Mesothelial cell of epicardium (in vitro differentiated cells): Measurements from ENCODE around the gene WLS. TPM values are rescaled to one million over a fixed set of nuclear protein-coding genes. Genes with fewer than 3 reads are reported as not detected.

ENCODE experiments used
- DNase-seq, 2 experiments: peaks; one replicate each; pipeline ENCODE4 v3.0.0; 2021; ENCODE audit warnings: low spot score in 2 of 2; ENCODE audit not compliant: unreplicated experiment in 2 of 2
- H3K27ac Mint-ChIP-seq: 2 replicates; pipeline ENCODE4 v1.8.0; 2021; ENCODE audit warnings: mixed read lengths
- H3K27me3 Mint-ChIP-seq: 2 replicates; pipeline ENCODE4 v1.8.0; 2021; ENCODE audit warnings: low read depth, mixed read lengths
- H3K36me3 Mint-ChIP-seq: 2 replicates; pipeline ENCODE4 v1.8.0; 2021; ENCODE audit warnings: mixed read lengths
- H3K4me1 Mint-ChIP-seq: 2 replicates; pipeline ENCODE4 v1.8.0; 2021; ENCODE audit warnings: mixed read lengths
- H3K4me3 Mint-ChIP-seq: 2 replicates; pipeline ENCODE4 v1.8.0; 2021; ENCODE audit warnings: mild to moderate bottlenecking, moderate library complexity, mixed read lengths
- H3K9me3 Mint-ChIP-seq: 2 replicates; pipeline ENCODE4 v1.8.0; 2021; ENCODE audit warnings: mixed read lengths
- total RNA-seq: library from RNA; stranded (reverse); gene quantifications from 3 replicates; pipeline ENCODE4 v1.2.1, GENCODE V29; 2021
- TF ChIP-seq, protein P1 (sequence below): fragments of 200-600 bp; sonication (generic); IDR thresholded peaks from one replicate; pipeline ENCODE4 v1.5.0; 2021; ENCODE audit warnings: antibody characterized with exemption; ENCODE audit not compliant: unreplicated experiment

WLS gene
- total RNA-seq, 1 donor from 2014 or later = 225 TPM

DNA sequence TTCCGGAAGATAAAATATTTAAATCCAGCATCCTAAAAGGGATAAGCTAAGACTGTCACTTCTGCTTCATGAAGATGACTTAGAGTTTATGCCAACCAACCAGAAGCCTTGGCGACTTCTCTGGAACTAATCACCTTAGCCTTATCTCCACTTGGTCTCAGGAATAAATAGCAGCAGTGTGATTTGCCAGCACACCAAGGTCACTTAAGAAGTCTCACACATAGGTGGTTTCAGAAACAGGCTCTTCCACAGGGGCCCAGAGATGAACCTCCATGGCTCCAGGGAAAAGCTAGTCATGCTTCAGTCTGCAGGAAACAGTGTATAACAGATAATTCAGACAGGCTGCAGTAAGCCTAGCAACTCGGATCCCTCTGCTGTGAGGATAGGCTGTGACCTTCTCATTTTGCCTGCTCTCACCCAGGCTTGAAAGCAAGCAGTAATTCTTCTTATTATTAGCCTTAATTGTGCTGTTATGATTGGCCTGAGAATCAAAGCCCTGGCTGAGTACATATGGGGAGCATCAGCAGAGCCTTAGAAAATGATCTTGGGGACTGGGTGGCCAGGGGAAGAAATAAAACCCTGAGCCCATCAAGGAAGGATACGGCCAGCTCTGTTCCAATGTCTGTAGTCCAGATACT is 84.7 kb downstream of the WLS start:
- peak overlapping the region; percentile 59 for H3K27ac Mint-ChIP-seq
- peaks cover 36% of the 10 kb centered on the region for H3K36me3 Mint-ChIP-seq
- H3K4me1 Mint-ChIP-seq = peaks cover 16% of the 10 kb centered on the region
- no peak for DNase-seq
- no peaks in the 10 kb centered on the region for H3K27me3 Mint-ChIP-seq
- TF ChIP-seq, protein P1, sequence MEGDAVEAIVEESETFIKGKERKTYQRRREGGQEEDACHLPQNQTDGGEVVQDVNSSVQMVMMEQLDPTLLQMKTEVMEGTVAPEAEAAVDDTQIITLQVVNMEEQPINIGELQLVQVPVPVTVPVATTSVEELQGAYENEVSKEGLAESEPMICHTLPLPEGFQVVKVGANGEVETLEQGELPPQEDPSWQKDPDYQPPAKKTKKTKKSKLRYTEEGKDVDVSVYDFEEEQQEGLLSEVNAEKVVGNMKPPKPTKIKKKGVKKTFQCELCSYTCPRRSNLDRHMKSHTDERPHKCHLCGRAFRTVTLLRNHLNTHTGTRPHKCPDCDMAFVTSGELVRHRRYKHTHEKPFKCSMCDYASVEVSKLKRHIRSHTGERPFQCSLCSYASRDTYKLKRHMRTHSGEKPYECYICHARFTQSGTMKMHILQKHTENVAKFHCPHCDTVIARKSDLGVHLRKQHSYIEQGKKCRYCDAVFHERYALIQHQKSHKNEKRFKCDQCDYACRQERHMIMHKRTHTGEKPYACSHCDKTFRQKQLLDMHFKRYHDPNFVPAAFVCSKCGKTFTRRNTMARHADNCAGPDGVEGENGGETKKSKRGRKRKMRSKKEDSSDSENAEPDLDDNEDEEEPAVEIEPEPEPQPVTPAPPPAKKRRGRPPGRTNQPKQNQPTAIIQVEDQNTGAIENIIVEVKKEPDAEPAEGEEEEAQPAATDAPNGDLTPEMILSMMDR = no peak
- H3K4me3 Mint-ChIP-seq = no peak overlapping the region
- no peaks in the 10 kb centered on the region for H3K9me3 Mint-ChIP-seq

DNA sequence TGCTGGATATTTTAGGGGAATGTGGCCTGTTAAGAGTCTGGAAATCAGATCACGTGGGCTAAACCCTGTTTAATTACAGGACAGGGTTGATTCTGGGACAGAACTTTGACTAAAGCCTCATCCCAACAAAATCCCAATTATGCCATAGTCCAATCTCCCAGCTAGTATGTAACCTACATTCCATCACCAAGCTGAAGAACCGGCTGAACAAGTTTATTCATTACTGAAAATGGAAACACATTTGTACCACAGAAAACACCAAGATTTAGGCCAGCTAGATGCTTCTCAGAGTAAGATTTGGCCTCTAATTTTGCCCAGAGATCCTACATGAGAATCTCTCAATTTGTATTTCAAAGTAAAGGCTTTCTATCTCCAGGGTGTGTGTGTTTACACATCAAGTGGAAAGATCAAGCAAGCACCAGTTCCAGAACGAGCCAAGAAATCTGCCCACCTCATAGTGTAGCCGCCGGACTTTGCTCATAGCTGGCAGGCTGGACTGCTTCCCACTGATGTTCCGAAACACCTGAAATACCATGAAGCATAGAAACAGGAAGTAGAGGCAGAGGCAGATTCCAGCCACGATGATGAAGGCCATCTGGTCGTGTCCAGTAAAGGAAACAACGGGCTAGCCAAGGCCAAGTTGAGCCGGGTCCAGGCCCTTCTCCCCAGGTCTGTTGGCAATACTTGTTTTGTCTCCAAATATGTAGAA is 86.8 kb downstream of the WLS start:
- no peak for DNase-seq
- Mint-ChIP-seq H3K4me3 (no peak overlapping the region), H3K9me3 (no peaks in the 10 kb centered on the region), H3K36me3 (peaks cover 36% of the 10 kb centered on the region), H3K4me1 (peaks cover 35% of the 10 kb centered on the region), H3K27me3 (no peaks in the 10 kb centered on the region), H3K27ac (peak overlapping the region; percentile 92)
- TF ChIP-seq, protein P1 = no peak

DNA sequence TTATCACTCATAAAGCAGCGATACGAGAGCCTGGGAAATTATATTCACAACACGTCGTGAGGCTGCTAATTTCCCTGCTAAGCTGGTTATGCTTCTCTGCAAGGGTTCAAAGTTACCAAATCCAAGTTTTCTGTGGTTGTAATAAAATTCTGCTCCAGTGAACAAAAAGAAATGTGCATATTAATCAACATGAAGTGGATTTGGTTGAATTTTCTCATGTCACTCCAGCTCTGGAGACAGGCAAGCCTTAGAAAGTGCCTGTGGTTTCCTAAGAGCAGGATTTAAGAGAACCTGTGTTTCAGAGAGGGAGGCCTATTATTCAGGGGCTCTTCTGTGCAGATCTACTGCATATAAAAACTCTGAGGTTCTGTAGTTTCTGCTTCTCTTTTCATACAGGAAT is 87.5 kb downstream of the WLS start:
- TF ChIP-seq, protein P1 = no peak
- no peaks in the 10 kb centered on the region for H3K9me3 Mint-ChIP-seq
- peak overlapping the region; percentile 92 for H3K27ac Mint-ChIP-seq
- no peaks in the 10 kb centered on the region for H3K27me3 Mint-ChIP-seq
- no peak for DNase-seq
- H3K36me3 Mint-ChIP-seq = peaks cover 36% of the 10 kb centered on the region
- H3K4me1 Mint-ChIP-seq = peaks cover 38% of the 10 kb centered on the region
- H3K4me3 Mint-ChIP-seq = no peak overlapping the region

DNA sequence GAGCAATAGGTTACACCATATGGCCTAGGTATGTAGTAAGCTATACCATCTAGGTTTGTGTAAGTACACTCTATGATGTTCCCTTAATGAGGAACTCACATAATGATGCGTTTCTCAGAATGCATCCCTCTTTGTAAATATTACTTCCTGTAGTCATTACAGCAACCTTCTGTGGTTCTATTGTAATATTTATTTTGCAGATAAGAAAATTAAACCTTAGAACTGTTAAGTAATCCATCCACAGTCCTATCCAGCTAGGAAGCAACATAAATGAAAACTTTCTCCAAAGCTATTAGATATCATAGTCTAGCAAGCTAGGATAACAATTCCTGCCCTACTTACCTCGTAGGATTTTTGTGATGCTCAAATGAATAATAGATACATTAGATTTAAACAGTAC is 88.7 kb downstream of the WLS start:
- H3K4me1 Mint-ChIP-seq = peaks cover 38% of the 10 kb centered on the region
- peaks cover 33% of the 10 kb centered on the region for H3K36me3 Mint-ChIP-seq
- no peak for DNase-seq
- H3K27ac Mint-ChIP-seq = no peak overlapping the region
- H3K9me3 Mint-ChIP-seq = no peaks in the 10 kb centered on the region
- TF ChIP-seq, protein P1 = no peak
- H3K27me3 Mint-ChIP-seq = no peaks in the 10 kb centered on the region
- H3K4me3 Mint-ChIP-seq = no peak overlapping the region

DNA sequence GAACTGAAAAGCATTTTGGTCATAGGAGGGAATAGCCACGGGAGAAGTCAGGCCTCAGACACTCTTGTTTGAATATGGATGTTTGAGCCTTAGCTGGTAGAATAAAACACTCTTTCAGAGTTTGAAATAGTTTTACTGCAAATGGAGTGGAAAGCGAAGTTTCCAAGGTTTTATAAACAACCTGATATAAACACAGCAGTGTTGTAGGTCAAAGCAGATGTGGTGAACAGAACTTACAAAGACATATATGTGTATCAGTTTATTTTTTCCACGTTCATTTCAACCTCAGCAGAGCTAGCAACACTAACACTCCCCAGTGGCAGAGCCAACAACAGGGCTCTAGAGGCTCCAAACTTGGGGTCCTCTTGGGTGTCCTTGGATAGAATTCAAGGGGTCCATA is 89.9 kb downstream of the WLS start:
- Mint-ChIP-seq H3K4me3 (no peak overlapping the region), H3K27ac (peak overlapping the region; percentile 97), H3K27me3 (no peaks in the 10 kb centered on the region), H3K4me1 (peaks cover 38% of the 10 kb centered on the region), H3K36me3 (peaks cover 30% of the 10 kb centered on the region), H3K9me3 (no peaks in the 10 kb centered on the region)
- DNase-seq = no peak
- TF ChIP-seq, protein P1 = no peak
